Transverse colon (tissue), 4 donors: Measurements from ENCODE around the gene RRBP1. TPM values are rescaled to one million over a fixed set of nuclear protein-coding genes. Genes with fewer than 3 reads are reported as not detected.
"Not testable (repeated sequence)": the region's sequence is repeated elsewhere in the genome, so short reads cannot be mapped to it uniquely, and the experiment has no call there.

Source experiments
- DNase-seq: peaks from one replicate; pipeline ENCODE4 v3.0.0-alpha.2; 2019
- H3K27ac ChIP-seq, 4 donors: fragments of 200-600 bp; sonication (generic); 2 replicates each; pipeline ENCODE4 v1.5.1; 2016 to 2018; ENCODE audit warnings: inconsistent platforms in 4 of 4
- H3K27me3 ChIP-seq: fragments of 200-600 bp; sonication (generic); 2 replicates; pipeline ENCODE4 v1.5.1; 2017; ENCODE audit warnings: inconsistent platforms
- H3K36me3 ChIP-seq, 4 donors: fragments of 200-600 bp; sonication (generic); 2 replicates each; pipeline ENCODE4 v1.5.1; 2017 to 2019; ENCODE audit warnings: inconsistent platforms in 4 of 4
- H3K4me1 ChIP-seq, 4 donors: fragments of 200-600 bp; sonication (generic); 2 replicates each; pipeline ENCODE4 v1.5.1; 2017 to 2020; ENCODE audit warnings: inconsistent platforms in 4 of 4
- H3K4me3 ChIP-seq, 4 donors: fragments of 200-600 bp; sonication (generic); 1 replicate in 1 of 4; 2 replicates in 3 of 4; pipeline versions ENCODE4 v1.5.1 to v1.6.1; 2017 to 2019; ENCODE audit warnings: inconsistent platforms in 4 of 4
- H3K9me3 ChIP-seq, 2 donors: fragments of 200-600 bp; sonication (generic); 2 replicates each; pipeline ENCODE4 v1.5.1; 2017 to 2019; ENCODE audit warnings: inconsistent platforms in 2 of 2
- CTCF ChIP-seq, 5 experiments: fragments of 200-600 bp in 3 of 5; fragments of 450-650 bp in 2 of 5; sonication (generic) in 3 of 5; IDR thresholded peaks; 1 replicate in 2 of 5; 2 replicates in 3 of 5; pipeline ENCODE4 v1.5.1; 2016 to 2017; ENCODE audit warnings: antibody characterized with exemption in 5 of 5, inconsistent platforms in 3 of 5, mild to moderate bottlenecking in 2 of 5, moderate library complexity in 1 of 5
- EP300 ChIP-seq: sonication (generic); formaldehyde crosslinking; IDR thresholded peaks from one replicate; pipeline ENCODE4 v1.6.1; 2017; ENCODE audit warnings: antibody characterized with exemption, low read depth
- POLR2A ChIP-seq: fragments of 450-650 bp; IDR thresholded peaks from one replicate; pipeline ENCODE4 v1.6.1; 2016; ENCODE audit warnings: antibody characterized with exemption, mild to moderate bottlenecking, moderate library complexity
- POLR2AphosphoS5 ChIP-seq, 3 donors: sonication (generic); formaldehyde crosslinking; IDR thresholded peaks; one replicate each; pipeline ENCODE4 v1.6.1; 2016; ENCODE audit warnings: antibody characterized with exemption in 3 of 3
- WGBS, 2 donors: methylation state at CpG; one replicate each; pipeline ENCODE4 v1.1.5; 2018; ENCODE audit warnings: low coverage in 1 of 2; 5-methylcytosine and 5-hydroxymethylcytosine counted together
- in situ Hi-C, 4 donors: fragments of 200-750 bp; cut with MboI; loops; one replicate each; pipeline versions ENCODE4 v1.15.0 to v1.15.1; 2017; ENCODE audit warnings: low sequenced_read_pairs in 3 of 4, low pct_ligation_motif_present in 1 of 4, low pct_unique_long_range_greater_than_20kb in 1 of 4
- intact Hi-C: fragments of 100-400 bp; cut with DNase I; formaldehyde crosslinking; loops from one replicate; pipeline ENCODE4 v1.15.1; 2023; ENCODE audit warnings: low total_unique reads
- total RNA-seq, 4 donors: library from RNA; depleted of rRNA; stranded (reverse); fragments of >200 nt; gene quantifications; one replicate each; pipeline ENCODE4 v1.1.0, GENCODE V29; 2016

RRBP1 gene
- total RNA-seq, 4 donors from 2014 or later = 219 to 403 (median 288) TPM

- Histone ChIP-seq H3K4me3 (no peak overlapping the region), H3K27me3 (no peaks in the 10 kb centered on the region), H3K4me1 (peaks cover 12 to 18% (median 14%) of the 10 kb centered on the region in 4 donors), H3K36me3 (no peaks in the 10 kb centered on the region), H3K27ac (peak overlapping the region in 2 of 4 donors; percentile 28 to 55), H3K9me3 (no peaks in the 10 kb centered on the region)
- in situ Hi-C loops = no loop called here
- TF ChIP-seq CTCF (IDR thresholded peaks at IDR 0.05) = no peak
- TF ChIP-seq POLR2AphosphoS5 (IDR thresholded peaks at IDR 0.05) = no peak
- TF ChIP-seq POLR2A = no peak
- TF ChIP-seq EP300 = no peak
- 72 to 80% methylated on average over 6 to 7 of the region's 7 CpGs for WGBS, 2 donors
- intact Hi-C loops = no loop called here
- DNase-seq = no peak
Observed at GRCh38 chr20:17708675-17709360, 26.8 kb upstream of the RRBP1 start.

GRCh38 chr20:17707951-17708350, 25.9 kb upstream of the RRBP1 start:
- H3K27me3 ChIP-seq, H3K9me3 ChIP-seq, H3K36me3 ChIP-seq, H3K4me3 ChIP-seq, intact Hi-C loops, in situ Hi-C loops, DNase-seq: not testable (repeated sequence)
- Histone ChIP-seq H3K27ac (peak overlapping the region in 2 of 4 donors; percentile 28 to 55), H3K4me1 (peaks cover 12 to 18% (median 14%) of the 10 kb centered on the region in 4 donors)
- WGBS, 2 donors = 68 to 73% methylated on average over 3 of the region's 3 CpGs

- in situ Hi-C loops = no loop called here
Observed at GRCh38 chr20:17706632-17707031, 24.6 kb upstream of the RRBP1 start.

GRCh38 chr20:17705916-17706315, 23.9 kb upstream of the RRBP1 start:
- intact Hi-C loops (no loop called here), in situ Hi-C loops (no loop called here)
- TF ChIP-seq CTCF (IDR thresholded peaks at IDR 0.05) (no peak), POLR2A (no peak), POLR2AphosphoS5 (IDR thresholded peaks at IDR 0.05) (no peak), EP300 (no peak)
- Histone ChIP-seq H3K4me1 (peaks cover 6 to 12% (median 9%) of the 10 kb centered on the region in 4 donors), H3K27ac (no peak overlapping the region), H3K27me3 (no peaks in the 10 kb centered on the region), H3K9me3 (no peaks in the 10 kb centered on the region), H3K4me3 (no peak overlapping the region), H3K36me3 (no peaks in the 10 kb centered on the region)
- no peak for DNase-seq
- WGBS, 2 donors = 90 to 95% methylated on average over 4 of the region's 4 CpGs

More at GRCh38 chr20:17706632-17707031, 24.6 kb upstream of the RRBP1 start:
- 65% methylated on average over 3 of the region's 3 CpGs; no CpG with 5 or more reads in 1 of the 2 donors for WGBS, 2 donors
- H3K4me3 ChIP-seq = no peak overlapping the region
- H3K9me3 ChIP-seq = no peaks in the 10 kb centered on the region
- no peak overlapping the region for H3K27ac ChIP-seq
- TF ChIP-seq POLR2A = no peak
- TF ChIP-seq EP300 = no peak
- no peak for TF ChIP-seq POLR2AphosphoS5 (IDR thresholded peaks at IDR 0.05)
- no peak for TF ChIP-seq CTCF (IDR thresholded peaks at IDR 0.05)
- H3K36me3 ChIP-seq = no peaks in the 10 kb centered on the region
- peaks cover 12 to 18% (median 13%) of the 10 kb centered on the region in 4 donors for H3K4me1 ChIP-seq
- DNase-seq = no peak
- intact Hi-C loops = no loop called here
- no peaks in the 10 kb centered on the region for H3K27me3 ChIP-seq
